HEK293 (cell line): ENCODE measurements around the gene CRAT.

Experiments used
- CTCF ChIA-PET: fragments of 350-600 bp; formaldehyde crosslinking; extraction: SDS; loops from one replicate; lab custom pipeline; 2021; ENCODE audit warnings: antibody characterized with exemption; lab: Yijun Ruan, JAX
- POLR2A ChIA-PET: fragments of 300-600 bp; formaldehyde crosslinking; extraction: SDS; loops from one replicate; lab custom pipeline; 2020; ENCODE audit warnings: antibody characterized with exemption, inconsistent platforms; lab: Yijun Ruan, JAX
- H3K27ac ChIP-seq: fragments of 200-500 bp; sonication (Bioruptor generic); 2 replicates; pipeline ENCODE4 v1.5.1; 2014; ENCODE audit warnings: low read depth, low read length, control low read depth, inconsistent platforms; ENCODE audit errors: extremely low read depth
- H3K36me3 ChIP-seq, 2 experiments: fragments of 200-500 bp in 1 of 2; sonication (Bioruptor generic) in 1 of 2; 1 replicate in 1 of 2; 2 replicates in 1 of 2; pipeline ENCODE4 v1.5.1; 2014 to 2017; ENCODE audit warnings: inconsistent platforms in 2 of 2, low read length in 2 of 2; ENCODE audit not compliant: control insufficient read depth in 2 of 2, insufficient read depth in 1 of 2
- H3K4me1 ChIP-seq: fragments of 200-500 bp; sonication (Bioruptor generic); 2 replicates; pipeline ENCODE4 v1.5.1; 2014; ENCODE audit warnings: mild to moderate bottlenecking, low read length, inconsistent platforms; ENCODE audit not compliant: control insufficient read depth, insufficient read depth
- H3K4me3 ChIP-seq: 2 replicates; pipeline ENCODE4 v1.5.1; 2011; ENCODE audit warnings: low read depth, mild to moderate bottlenecking, control low read depth, low read length, moderate library complexity
- H3K9me3 ChIP-seq: fragments of 200-500 bp; sonication (Bioruptor generic); 2 replicates; pipeline ENCODE4 v1.5.1; 2014; ENCODE audit warnings: low read depth, low read length, inconsistent platforms; ENCODE audit not compliant: control insufficient read depth, insufficient read depth
- GLIS1 ChIP-seq: fragments of 450-650 bp; formaldehyde crosslinking; IDR thresholded peaks from 2 replicates; pipeline ENCODE4 v1.5.1; 2016; ENCODE audit warnings: missing biosample characterization, missing genetic modification characterization
- GLIS2 ChIP-seq: fragments of 450-650 bp; formaldehyde crosslinking; IDR thresholded peaks from 2 replicates; pipeline ENCODE4 v1.5.1; 2016; ENCODE audit warnings: missing biosample characterization, missing genetic modification characterization
- KLF8 ChIP-seq: fragments of 450-650 bp; formaldehyde crosslinking; IDR thresholded peaks from 2 replicates; pipeline ENCODE4 v1.5.1; 2016; ENCODE audit warnings: missing biosample characterization, missing genetic modification characterization
- OVOL3 ChIP-seq: fragments of 450-650 bp; formaldehyde crosslinking; IDR thresholded peaks from 2 replicates; pipeline ENCODE4 v1.5.1; 2016; ENCODE audit warnings: missing biosample characterization, missing genetic modification characterization
- ZBTB20 ChIP-seq: fragments of 450-650 bp; formaldehyde crosslinking; IDR thresholded peaks from 2 replicates; pipeline ENCODE4 v1.5.1; 2016; ENCODE audit warnings: missing biosample characterization, missing genetic modification characterization
- ZBTB21 ChIP-seq: fragments of 450-650 bp; formaldehyde crosslinking; IDR thresholded peaks from 2 replicates; pipeline ENCODE4 v1.5.1; 2017; ENCODE audit warnings: missing biosample characterization, missing genetic modification characterization
- ZBTB48 ChIP-seq: fragments of 450-650 bp; formaldehyde crosslinking; IDR thresholded peaks from 2 replicates; pipeline ENCODE4 v1.5.1; 2016; ENCODE audit warnings: missing biosample characterization, missing genetic modification characterization
- ZIC2 ChIP-seq: fragments of 450-650 bp; formaldehyde crosslinking; IDR thresholded peaks from 2 replicates; pipeline ENCODE4 v1.5.1; 2016; ENCODE audit warnings: missing biosample characterization, missing genetic modification characterization
- ZNF157 ChIP-seq: fragments of 450-650 bp; formaldehyde crosslinking; IDR thresholded peaks from 2 replicates; pipeline ENCODE4 v1.5.1; 2016; ENCODE audit warnings: missing biosample characterization, missing genetic modification characterization
- ZNF19 ChIP-seq: fragments of 450-650 bp; formaldehyde crosslinking; IDR thresholded peaks from 2 replicates; pipeline ENCODE4; 2016; ENCODE audit warnings: missing biosample characterization, missing genetic modification characterization, low read depth
- ZNF223 ChIP-seq: fragments of 450-650 bp; formaldehyde crosslinking; IDR thresholded peaks from 2 replicates; pipeline ENCODE4 v1.5.1; 2016; ENCODE audit warnings: missing biosample characterization, missing genetic modification characterization
- ZNF341 ChIP-seq: fragments of 450-650 bp; formaldehyde crosslinking; IDR thresholded peaks from 2 replicates; pipeline ENCODE4; 2016; ENCODE audit warnings: low read depth, missing biosample characterization, missing genetic modification characterization
- ZNF394 ChIP-seq: fragments of 450-650 bp; formaldehyde crosslinking; IDR thresholded peaks from 2 replicates; pipeline ENCODE4 v1.5.1; 2016; ENCODE audit warnings: missing biosample characterization, missing genetic modification characterization, mild to moderate bottlenecking, moderate library complexity, borderline replicate concordance
- ZNF426 ChIP-seq: fragments of 450-650 bp; formaldehyde crosslinking; IDR thresholded peaks from 2 replicates; pipeline ENCODE4 v1.5.1; 2017; ENCODE audit warnings: missing biosample characterization, missing genetic modification characterization, mild to moderate bottlenecking, inconsistent platforms, moderate library complexity
- ZNF433 ChIP-seq: fragments of 450-650 bp; formaldehyde crosslinking; IDR thresholded peaks from 2 replicates; pipeline ENCODE4 v1.5.1; 2016; ENCODE audit warnings: missing biosample characterization, missing genetic modification characterization, low read depth
- ZNF585B ChIP-seq: fragments of 450-650 bp; formaldehyde crosslinking; IDR thresholded peaks from 2 replicates; pipeline ENCODE4 v1.5.1; 2016; ENCODE audit warnings: missing biosample characterization, missing genetic modification characterization
- ZNF600 ChIP-seq: fragments of 450-650 bp; formaldehyde crosslinking; IDR thresholded peaks from 2 replicates; pipeline ENCODE4 v1.5.1; 2016; ENCODE audit warnings: missing biosample characterization, missing genetic modification characterization
- ZNF785 ChIP-seq: fragments of 450-650 bp; formaldehyde crosslinking; IDR thresholded peaks from 2 replicates; pipeline ENCODE4 v1.5.1; 2016; ENCODE audit warnings: missing biosample characterization, missing genetic modification characterization
- ZNF830 ChIP-seq: fragments of 450-650 bp; IDR thresholded peaks from 2 replicates; pipeline ENCODE4 v1.5.0; 2018; ENCODE audit warnings: missing biosample characterization, missing genetic modification characterization, low read depth, mild to moderate bottlenecking, moderate library complexity
- TF ChIP-seq, protein P1 (sequence below): fragments of 450-650 bp; IDR thresholded peaks from 2 replicates; pipeline ENCODE4 v1.5.1; 2018; ENCODE audit warnings: missing biosample characterization, mild to moderate bottlenecking, missing genetic modification characterization
- TF ChIP-seq, protein P2 (sequence below): fragments of 450-650 bp; formaldehyde crosslinking; IDR thresholded peaks from 2 replicates; pipeline ENCODE4 v1.5.1; 2016; ENCODE audit warnings: missing biosample characterization, missing genetic modification characterization
- TF ChIP-seq, protein P3 (sequence below): sonication (generic); formaldehyde crosslinking; IDR thresholded peaks from 2 replicates; pipeline ENCODE4 v1.8.1; 2022; ENCODE audit warnings: mild to moderate bottlenecking, moderate library complexity, missing genetic modification reagents
- TF ChIP-seq, protein P4 (sequence below): fragments of 450-650 bp; formaldehyde crosslinking; IDR thresholded peaks from 2 replicates; pipeline ENCODE4 v1.5.1; 2016; ENCODE audit warnings: missing biosample characterization, missing genetic modification characterization
- TF ChIP-seq, protein P5 (sequence below): fragments of 450-650 bp; formaldehyde crosslinking; IDR thresholded peaks from 2 replicates; pipeline ENCODE4 v1.5.1; 2016; ENCODE audit warnings: missing biosample characterization, missing genetic modification characterization

Gene CRAT

DNA sequence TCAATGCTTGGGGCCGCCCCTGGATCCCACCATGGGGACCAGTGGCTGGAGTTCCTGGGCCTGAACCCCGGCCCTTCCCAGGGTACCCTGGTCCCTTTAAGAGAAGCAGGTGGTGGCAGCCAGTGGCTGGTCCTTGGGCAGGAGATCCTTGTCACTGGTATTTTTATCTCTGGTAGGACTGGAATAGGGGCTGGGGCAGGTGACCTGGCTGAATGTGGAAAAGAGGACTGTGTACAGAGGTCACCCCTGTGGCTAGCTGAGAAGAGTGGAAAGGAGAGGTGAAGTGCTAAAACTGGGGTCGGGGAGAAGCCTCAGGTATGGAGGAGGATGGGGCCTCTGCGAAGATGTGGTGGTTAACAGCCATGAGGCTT, 7.0 kb downstream of the CRAT start:
- no peak overlapping the region for H3K4me3 ChIP-seq
- H3K4me1 ChIP-seq, result no peaks in the 10 kb centered on the region
- H3K36me3 ChIP-seq, result peaks cover 0 to 8% of the 10 kb centered on the region in 2 experiments; a peak in 1 of 3 replicates
- no peak overlapping the region for H3K27ac ChIP-seq
- no peaks in the 10 kb centered on the region for H3K9me3 ChIP-seq
- ChIA-PET CTCF (interaction anchor here (1.1 to 1.2 kb wide), 2 partner anchors 28 to 319 kb away, joined by 3 read pairs; no protein-coding TSS in a partner anchor), POLR2A (interaction anchor here (0.5 to 1.2 kb wide), 3 partner anchors 8 to 72 kb away, joined by 3 to 8 read pairs (median 5); partner anchors contain the start of gene PTPA)
- no peak for TF ChIP-seq OVOL3 (tag by site-specific recombination)
- TF ChIP-seq ZNF394 (tag by site-specific recombination), result no peak
- TF ChIP-seq ZNF830 (tag by site-specific recombination), result no peak
- TF ChIP-seq ZBTB21, result no peak
- TF ChIP-seq, protein P1, sequence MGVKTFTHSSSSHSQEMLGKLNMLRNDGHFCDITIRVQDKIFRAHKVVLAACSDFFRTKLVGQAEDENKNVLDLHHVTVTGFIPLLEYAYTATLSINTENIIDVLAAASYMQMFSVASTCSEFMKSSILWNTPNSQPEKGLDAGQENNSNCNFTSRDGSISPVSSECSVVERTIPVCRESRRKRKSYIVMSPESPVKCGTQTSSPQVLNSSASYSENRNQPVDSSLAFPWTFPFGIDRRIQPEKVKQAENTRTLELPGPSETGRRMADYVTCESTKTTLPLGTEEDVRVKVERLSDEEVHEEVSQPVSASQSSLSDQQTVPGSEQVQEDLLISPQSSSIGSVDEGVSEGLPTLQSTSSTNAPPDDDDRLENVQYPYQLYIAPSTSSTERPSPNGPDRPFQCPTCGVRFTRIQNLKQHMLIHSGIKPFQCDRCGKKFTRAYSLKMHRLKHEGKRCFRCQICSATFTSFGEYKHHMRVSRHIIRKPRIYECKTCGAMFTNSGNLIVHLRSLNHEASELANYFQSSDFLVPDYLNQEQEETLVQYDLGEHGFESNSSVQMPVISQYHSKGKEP (tag by site-specific recombination), result no peak
- TF ChIP-seq, protein P2, sequence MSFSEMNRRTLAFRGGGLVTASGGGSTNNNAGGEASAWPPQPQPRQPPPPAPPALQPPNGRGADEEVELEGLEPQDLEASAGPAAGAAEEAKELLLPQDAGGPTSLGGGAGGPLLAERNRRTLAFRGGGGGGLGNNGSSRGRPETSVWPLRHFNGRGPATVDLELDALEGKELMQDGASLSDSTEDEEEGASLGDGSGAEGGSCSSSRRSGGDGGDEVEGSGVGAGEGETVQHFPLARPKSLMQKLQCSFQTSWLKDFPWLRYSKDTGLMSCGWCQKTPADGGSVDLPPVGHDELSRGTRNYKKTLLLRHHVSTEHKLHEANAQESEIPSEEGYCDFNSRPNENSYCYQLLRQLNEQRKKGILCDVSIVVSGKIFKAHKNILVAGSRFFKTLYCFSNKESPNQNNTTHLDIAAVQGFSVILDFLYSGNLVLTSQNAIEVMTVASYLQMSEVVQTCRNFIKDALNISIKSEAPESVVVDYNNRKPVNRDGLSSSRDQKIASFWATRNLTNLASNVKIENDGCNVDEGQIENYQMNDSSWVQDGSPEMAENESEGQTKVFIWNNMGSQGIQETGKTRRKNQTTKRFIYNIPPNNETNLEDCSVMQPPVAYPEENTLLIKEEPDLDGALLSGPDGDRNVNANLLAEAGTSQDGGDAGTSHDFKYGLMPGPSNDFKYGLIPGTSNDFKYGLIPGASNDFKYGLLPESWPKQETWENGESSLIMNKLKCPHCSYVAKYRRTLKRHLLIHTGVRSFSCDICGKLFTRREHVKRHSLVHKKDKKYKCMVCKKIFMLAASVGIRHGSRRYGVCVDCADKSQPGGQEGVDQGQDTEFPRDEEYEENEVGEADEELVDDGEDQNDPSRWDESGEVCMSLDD (tag by site-specific recombination), result no peak
- no peak for TF ChIP-seq KLF8 (tag by site-specific recombination)
- no peak for TF ChIP-seq ZNF600 (tag by site-specific recombination)
- no peak for TF ChIP-seq ZNF785 (tag by site-specific recombination)
- TF ChIP-seq ZNF426 (tag by site-specific recombination), result no peak
- TF ChIP-seq ZNF585B (tag by site-specific recombination), result no peak
- TF ChIP-seq ZNF157 (tag by site-specific recombination), result no peak
- no peak for TF ChIP-seq ZNF223 (tag by site-specific recombination)
- TF ChIP-seq, protein P3, sequence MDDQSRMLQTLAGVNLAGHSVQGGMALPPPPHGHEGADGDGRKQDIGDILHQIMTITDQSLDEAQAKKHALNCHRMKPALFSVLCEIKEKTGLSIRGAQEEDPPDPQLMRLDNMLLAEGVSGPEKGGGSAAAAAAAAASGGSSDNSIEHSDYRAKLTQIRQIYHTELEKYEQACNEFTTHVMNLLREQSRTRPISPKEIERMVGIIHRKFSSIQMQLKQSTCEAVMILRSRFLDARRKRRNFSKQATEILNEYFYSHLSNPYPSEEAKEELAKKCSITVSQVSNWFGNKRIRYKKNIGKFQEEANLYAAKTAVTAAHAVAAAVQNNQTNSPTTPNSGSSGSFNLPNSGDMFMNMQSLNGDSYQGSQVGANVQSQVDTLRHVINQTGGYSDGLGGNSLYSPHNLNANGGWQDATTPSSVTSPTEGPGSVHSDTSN (CRISPR knock-in tag), result no peak

DNA sequence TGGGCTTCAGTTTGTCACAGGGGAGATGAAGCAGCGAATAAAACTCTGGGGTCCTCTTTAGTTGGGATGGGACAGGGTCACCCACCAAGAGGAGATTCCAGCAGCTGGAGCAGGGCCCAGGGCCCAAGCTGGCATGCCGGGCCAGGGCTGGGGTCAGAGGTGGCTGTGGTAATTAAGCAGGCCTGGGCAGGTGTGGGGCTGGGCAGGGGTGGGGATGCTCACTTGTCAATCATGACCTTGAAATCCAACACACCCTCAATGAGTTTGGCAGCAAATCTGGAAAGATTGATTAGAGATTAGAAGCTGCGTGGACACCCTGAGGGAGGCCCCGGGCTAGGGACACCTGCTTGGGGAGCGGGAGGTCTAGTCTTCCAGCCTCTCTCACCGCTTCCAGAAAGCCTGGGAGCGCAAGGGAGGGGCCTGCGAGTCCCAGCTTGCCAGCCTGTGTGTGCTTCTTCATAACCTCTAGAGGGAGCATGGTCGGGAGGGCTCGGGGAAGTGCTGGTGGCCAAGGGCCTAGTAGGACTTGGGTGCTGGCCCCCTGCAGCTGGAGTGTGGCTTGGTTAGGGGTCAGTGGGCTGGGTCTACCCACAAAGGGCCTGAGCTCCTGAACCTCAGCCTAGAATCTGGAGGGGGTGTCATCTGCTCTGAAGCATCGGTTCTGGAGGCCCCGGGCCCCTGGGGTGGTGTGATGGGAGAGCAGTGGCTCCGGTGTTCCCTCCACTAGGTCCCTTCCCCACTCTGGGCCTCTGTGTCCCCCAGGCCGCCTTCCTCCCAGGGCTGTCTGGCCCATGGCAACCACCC, 7.6 kb downstream of the CRAT start:
- CTCF ChIA-PET, result interaction anchor here (0.6 to 1.2 kb wide), 4 partner anchors 25 to 518 kb away, joined by 3 to 4 read pairs (median 3); no protein-coding TSS in a partner anchor
- POLR2A ChIA-PET, result interaction anchor here (1.0 to 1.2 kb wide), 2 partner anchors 9 to 29 kb away, joined by 3 to 5 read pairs; partner anchors contain the start of gene PTPA
- TF ChIP-seq ZIC2 (tag by site-specific recombination) (peak; percentile 20; the same call in 1 of the 2 replicates), ZNF341 (tag by site-specific recombination) (peak; percentile 65), GLIS2 (tag by site-specific recombination) (peak; percentile 77), ZNF19 (tag by site-specific recombination) (no peak), ZBTB20 (tag by site-specific recombination) (no peak), ZBTB48 (tag by site-specific recombination) (peak; percentile 81), GLIS1 (tag by site-specific recombination) (peak; percentile 69), ZNF433 (tag by site-specific recombination) (no peak), ZNF600 (tag by site-specific recombination) (peak; percentile 57; the same call in 1 of the 2 replicates), ZNF585B (tag by site-specific recombination) (no peak)
- TF ChIP-seq, protein P4, sequence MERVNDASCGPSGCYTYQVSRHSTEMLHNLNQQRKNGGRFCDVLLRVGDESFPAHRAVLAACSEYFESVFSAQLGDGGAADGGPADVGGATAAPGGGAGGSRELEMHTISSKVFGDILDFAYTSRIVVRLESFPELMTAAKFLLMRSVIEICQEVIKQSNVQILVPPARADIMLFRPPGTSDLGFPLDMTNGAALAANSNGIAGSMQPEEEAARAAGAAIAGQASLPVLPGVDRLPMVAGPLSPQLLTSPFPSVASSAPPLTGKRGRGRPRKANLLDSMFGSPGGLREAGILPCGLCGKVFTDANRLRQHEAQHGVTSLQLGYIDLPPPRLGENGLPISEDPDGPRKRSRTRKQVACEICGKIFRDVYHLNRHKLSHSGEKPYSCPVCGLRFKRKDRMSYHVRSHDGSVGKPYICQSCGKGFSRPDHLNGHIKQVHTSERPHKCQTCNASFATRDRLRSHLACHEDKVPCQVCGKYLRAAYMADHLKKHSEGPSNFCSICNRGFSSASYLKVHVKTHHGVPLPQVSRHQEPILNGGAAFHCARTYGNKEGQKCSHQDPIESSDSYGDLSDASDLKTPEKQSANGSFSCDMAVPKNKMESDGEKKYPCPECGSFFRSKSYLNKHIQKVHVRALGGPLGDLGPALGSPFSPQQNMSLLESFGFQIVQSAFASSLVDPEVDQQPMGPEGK (tag by site-specific recombination), result peak; percentile 51; the same call in 1 of the 2 replicates
- TF ChIP-seq, protein P5, sequence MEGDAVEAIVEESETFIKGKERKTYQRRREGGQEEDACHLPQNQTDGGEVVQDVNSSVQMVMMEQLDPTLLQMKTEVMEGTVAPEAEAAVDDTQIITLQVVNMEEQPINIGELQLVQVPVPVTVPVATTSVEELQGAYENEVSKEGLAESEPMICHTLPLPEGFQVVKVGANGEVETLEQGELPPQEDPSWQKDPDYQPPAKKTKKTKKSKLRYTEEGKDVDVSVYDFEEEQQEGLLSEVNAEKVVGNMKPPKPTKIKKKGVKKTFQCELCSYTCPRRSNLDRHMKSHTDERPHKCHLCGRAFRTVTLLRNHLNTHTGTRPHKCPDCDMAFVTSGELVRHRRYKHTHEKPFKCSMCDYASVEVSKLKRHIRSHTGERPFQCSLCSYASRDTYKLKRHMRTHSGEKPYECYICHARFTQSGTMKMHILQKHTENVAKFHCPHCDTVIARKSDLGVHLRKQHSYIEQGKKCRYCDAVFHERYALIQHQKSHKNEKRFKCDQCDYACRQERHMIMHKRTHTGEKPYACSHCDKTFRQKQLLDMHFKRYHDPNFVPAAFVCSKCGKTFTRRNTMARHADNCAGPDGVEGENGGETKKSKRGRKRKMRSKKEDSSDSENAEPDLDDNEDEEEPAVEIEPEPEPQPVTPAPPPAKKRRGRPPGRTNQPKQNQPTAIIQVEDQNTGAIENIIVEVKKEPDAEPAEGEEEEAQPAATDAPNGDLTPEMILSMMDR, result peak; percentile 82

More for the DNA sequence above, 7.6 kb downstream of the CRAT start:
- Histone ChIP-seq H3K27ac (no peak overlapping the region), H3K9me3 (no peaks in the 10 kb centered on the region), H3K4me3 (no peak overlapping the region), H3K36me3 (peaks cover 0 to 14% of the 10 kb centered on the region in 2 experiments; a peak in 1 of 3 replicates), H3K4me1 (no peaks in the 10 kb centered on the region)
